ENCODE data around the gene MDH2. TPM values are rescaled to one million over a fixed set of nuclear protein-coding genes. Genes with fewer than 3 reads are reported as not detected.
"Not testable (repeated sequence)": the region's sequence is repeated elsewhere in the genome, so short reads cannot be mapped to it uniquely, and the experiment has no call there.

The MDH2 gene
- total and polyA plus RNA-seq, 4 donors = 54.6 to 276 (median 166) TPM

DNA sequence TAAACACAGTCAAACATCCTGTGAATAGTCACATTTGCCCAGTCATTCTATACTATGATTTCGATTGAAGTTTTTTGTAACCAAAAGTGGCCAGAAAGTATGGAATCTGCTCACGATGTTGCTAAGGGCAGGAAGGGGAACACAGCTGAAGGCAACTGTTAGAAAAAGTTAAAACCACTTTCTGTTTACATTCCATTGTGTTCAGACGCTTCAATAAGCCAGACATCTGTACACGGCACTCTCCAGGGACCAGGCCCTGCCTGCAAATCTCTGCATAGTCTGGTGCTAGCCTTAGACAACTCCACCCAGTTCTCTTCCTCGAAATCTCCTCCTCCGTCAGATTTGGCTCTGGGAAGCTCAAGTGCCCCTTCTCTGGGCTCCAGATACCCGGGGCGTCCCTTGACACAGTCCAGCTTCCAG, 36.5 kb upstream of the MDH2 start:
- DNase-seq (ENCODE audit: low read depth in 4 of 6, low spot score in 6 of 6) = peak in 2 of 6 donors; percentile 18 to 25
- no peaks in the 10 kb centered on the region for H3K9me3 ChIP-seq (ENCODE audit: control insufficient read depth, insufficient read depth, low read length)
- 89% methylated on average over 6 of the region's 8 CpGs for WGBS (ENCODE audit: insufficient coverage)

GRCh38 chr7:76016191-76016947, 31.5 kb upstream of the MDH2 start:
- Histone ChIP-seq H3K36me3 (ENCODE audit: control insufficient read depth, insufficient read depth, low read length) (peaks cover 17% of the 10 kb centered on the region), H3K4me1 (ENCODE audit: control insufficient read depth, insufficient read depth, low read length) (no peaks in the 10 kb centered on the region), H3K27ac (ENCODE audit: low read depth, low read length) (no peak overlapping the region), H3K4me3 (ENCODE audit: low read depth, low read length) (no peak overlapping the region), H3K27me3 (ENCODE audit: control insufficient read depth, insufficient read depth, low read length) (no peaks in the 10 kb centered on the region), H3K9me3 (ENCODE audit: control insufficient read depth, insufficient read depth, low read length) (no peaks in the 10 kb centered on the region)
- 85% methylated on average over 2 of the region's 13 CpGs for WGBS (ENCODE audit: insufficient coverage)
- DNase-seq (ENCODE audit: low read depth in 4 of 6, low spot score in 6 of 6) = no peak

More for the DNA sequence above, 36.5 kb upstream of the MDH2 start:
- Histone ChIP-seq H3K36me3 (ENCODE audit: control insufficient read depth, insufficient read depth, low read length) (peaks cover 22% of the 10 kb centered on the region), H3K27me3 (ENCODE audit: control insufficient read depth, insufficient read depth, low read length) (no peaks in the 10 kb centered on the region), H3K4me3 (ENCODE audit: low read depth, low read length) (no peak overlapping the region), H3K27ac (ENCODE audit: low read depth, low read length) (no peak overlapping the region), H3K4me1 (ENCODE audit: control insufficient read depth, insufficient read depth, low read length) (no peaks in the 10 kb centered on the region)

- not testable (repeated sequence) for H3K4me3 ChIP-seq (ENCODE audit: low read depth, low read length); H3K27ac ChIP-seq (ENCODE audit: low read depth, low read length); H3K9me3 ChIP-seq (ENCODE audit: control insufficient read depth, insufficient read depth, low read length); H3K4me1 ChIP-seq (ENCODE audit: control insufficient read depth, insufficient read depth, low read length); DNase-seq (ENCODE audit: low read depth in 4 of 6, low spot score in 6 of 6); H3K27me3 ChIP-seq (ENCODE audit: control insufficient read depth, insufficient read depth, low read length)
- WGBS (ENCODE audit: insufficient coverage) = 100% methylated on average over 2 of the region's 4 CpGs
- H3K36me3 ChIP-seq (ENCODE audit: control insufficient read depth, insufficient read depth, low read length) = peaks cover 17% of the 10 kb centered on the region
These were observed 29.4 kb upstream of the MDH2 start for GRCh38 chr7:76018520-76018919.

GRCh38 chr7:76020031-76020714, 27.7 kb upstream of the MDH2 start:
- Histone ChIP-seq H3K27me3 (ENCODE audit: control insufficient read depth, insufficient read depth, low read length) (no peaks in the 10 kb centered on the region), H3K36me3 (ENCODE audit: control insufficient read depth, insufficient read depth, low read length) (peaks cover 15% of the 10 kb centered on the region)
- WGBS (ENCODE audit: insufficient coverage) = 36% methylated on average over 5 of the region's 6 CpGs

GRCh38 chr7:76022026-76022780, 25.7 kb upstream of the MDH2 start:
- Histone ChIP-seq H3K36me3 (ENCODE audit: control insufficient read depth, insufficient read depth, low read length) (peaks cover 21% of the 10 kb centered on the region), H3K27me3 (ENCODE audit: control insufficient read depth, insufficient read depth, low read length) (no peaks in the 10 kb centered on the region), H3K9me3 (ENCODE audit: control insufficient read depth, insufficient read depth, low read length) (no peaks in the 10 kb centered on the region), H3K27ac (ENCODE audit: low read depth, low read length) (no peak overlapping the region), H3K4me1 (ENCODE audit: control insufficient read depth, insufficient read depth, low read length) (no peaks in the 10 kb centered on the region), H3K4me3 (ENCODE audit: low read depth, low read length) (no peak overlapping the region)
- DNase-seq (ENCODE audit: low read depth in 4 of 6, low spot score in 6 of 6) = no peak
- WGBS (ENCODE audit: insufficient coverage) = 96% methylated on average over 3 of the region's 7 CpGs

More at GRCh38 chr7:76020031-76020714, 27.7 kb upstream of the MDH2 start:
- peak; percentile 15 to 84 (median 40) for DNase-seq (ENCODE audit: low read depth in 4 of 6, low spot score in 6 of 6)
- no peaks in the 10 kb centered on the region for H3K9me3 ChIP-seq (ENCODE audit: control insufficient read depth, insufficient read depth, low read length)
- H3K27ac ChIP-seq (ENCODE audit: low read depth, low read length) = no peak overlapping the region
- H3K4me3 ChIP-seq (ENCODE audit: low read depth, low read length) = no peak overlapping the region
- no peaks in the 10 kb centered on the region for H3K4me1 ChIP-seq (ENCODE audit: control insufficient read depth, insufficient read depth, low read length)

DNA sequence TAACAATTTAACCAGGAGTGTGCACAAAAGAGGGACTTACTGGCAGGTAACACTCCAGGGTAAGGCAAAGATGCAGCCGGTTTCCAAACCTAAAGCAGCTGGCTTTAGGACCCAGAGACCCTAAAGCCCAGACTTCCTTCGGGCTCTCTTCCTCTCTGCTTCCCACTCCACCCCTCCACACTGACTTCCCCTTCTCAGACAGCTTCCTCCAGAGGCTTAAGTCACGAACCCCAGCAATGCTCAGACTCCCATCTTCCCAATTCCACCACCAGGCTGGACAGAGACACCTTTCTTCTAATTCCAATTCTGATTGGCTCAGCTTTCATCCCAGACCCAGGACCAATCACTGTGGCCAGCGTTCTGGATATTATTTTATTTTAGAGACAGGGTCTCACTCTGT, 24.9 kb upstream of the MDH2 start:
- peak in 2 of 6 donors; percentile 13 to 24 for DNase-seq (ENCODE audit: low read depth in 4 of 6, low spot score in 6 of 6)
- Histone ChIP-seq H3K4me3 (ENCODE audit: low read depth, low read length) (no peak overlapping the region), H3K36me3 (ENCODE audit: control insufficient read depth, insufficient read depth, low read length) (peaks cover 25% of the 10 kb centered on the region), H3K27ac (ENCODE audit: low read depth, low read length) (no peak overlapping the region), H3K9me3 (ENCODE audit: control insufficient read depth, insufficient read depth, low read length) (no peaks in the 10 kb centered on the region), H3K4me1 (ENCODE audit: control insufficient read depth, insufficient read depth, low read length) (no peaks in the 10 kb centered on the region), H3K27me3 (ENCODE audit: control insufficient read depth, insufficient read depth, low read length) (no peaks in the 10 kb centered on the region)
- WGBS (ENCODE audit: insufficient coverage) = 13% methylated on average over 3 of the region's 4 CpGs

GRCh38 chr7:76029682-76030081, 18.2 kb upstream of the MDH2 start:
- WGBS (ENCODE audit: insufficient coverage) = 92% methylated on average over 4 of the region's 7 CpGs

DNA sequence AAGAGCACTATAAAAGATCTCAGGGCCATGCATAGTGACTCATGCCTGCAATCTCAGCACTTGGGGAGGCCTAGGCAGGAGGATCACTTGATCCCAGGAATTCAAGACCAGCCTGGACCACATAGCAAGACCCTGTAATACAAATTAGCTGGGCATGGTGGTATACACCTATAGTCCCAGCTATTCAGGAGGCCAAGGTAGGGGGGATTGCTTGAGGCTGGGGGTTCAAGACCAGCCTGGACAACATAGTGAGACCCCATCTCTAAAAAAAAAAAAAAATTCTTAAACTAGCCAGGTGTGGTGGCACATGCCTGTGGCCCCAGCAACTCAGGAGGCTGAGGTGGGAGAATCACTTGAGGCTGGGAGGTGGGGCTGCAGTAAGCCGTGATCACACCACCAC, 15.9 kb upstream of the MDH2 start:
- Histone ChIP-seq H3K27me3 (ENCODE audit: control insufficient read depth, insufficient read depth, low read length) (no peaks in the 10 kb centered on the region), H3K9me3 (ENCODE audit: control insufficient read depth, insufficient read depth, low read length) (no peaks in the 10 kb centered on the region), H3K27ac (ENCODE audit: low read depth, low read length) (no peak overlapping the region), H3K4me1 (ENCODE audit: control insufficient read depth, insufficient read depth, low read length) (no peaks in the 10 kb centered on the region), H3K36me3 (ENCODE audit: control insufficient read depth, insufficient read depth, low read length) (peaks cover 14% of the 10 kb centered on the region), H3K4me3 (ENCODE audit: low read depth, low read length) (no peak overlapping the region)
- DNase-seq (ENCODE audit: low read depth in 4 of 6, low spot score in 6 of 6) = no peak
- 100% methylated on average over 1 of the region's 1 CpG for WGBS (ENCODE audit: insufficient coverage)

More at GRCh38 chr7:76029682-76030081, 18.2 kb upstream of the MDH2 start:
- H3K36me3 ChIP-seq (ENCODE audit: control insufficient read depth, insufficient read depth, low read length) = peaks cover 18% of the 10 kb centered on the region
- not testable (repeated sequence) for H3K4me3 ChIP-seq (ENCODE audit: low read depth, low read length); H3K9me3 ChIP-seq (ENCODE audit: control insufficient read depth, insufficient read depth, low read length); H3K27me3 ChIP-seq (ENCODE audit: control insufficient read depth, insufficient read depth, low read length); H3K4me1 ChIP-seq (ENCODE audit: control insufficient read depth, insufficient read depth, low read length); H3K27ac ChIP-seq (ENCODE audit: low read depth, low read length); DNase-seq (ENCODE audit: low read depth in 4 of 6, low spot score in 6 of 6)

GRCh38 chr7:76037310-76037709, 10.6 kb upstream of the MDH2 start:
- no peak overlapping the region for H3K4me3 ChIP-seq (ENCODE audit: low read depth, low read length)
- no peaks in the 10 kb centered on the region for H3K4me1 ChIP-seq (ENCODE audit: control insufficient read depth, insufficient read depth, low read length)
- H3K36me3 ChIP-seq (ENCODE audit: control insufficient read depth, insufficient read depth, low read length) = peaks cover 2% of the 10 kb centered on the region
- H3K9me3 ChIP-seq (ENCODE audit: control insufficient read depth, insufficient read depth, low read length) = no peaks in the 10 kb centered on the region
- no peaks in the 10 kb centered on the region for H3K27me3 ChIP-seq (ENCODE audit: control insufficient read depth, insufficient read depth, low read length)
- WGBS (ENCODE audit: insufficient coverage) = 92% methylated on average over 3 of the region's 5 CpGs
- H3K27ac ChIP-seq (ENCODE audit: low read depth, low read length) = no peak overlapping the region
- DNase-seq (ENCODE audit: low read depth in 4 of 6, low spot score in 6 of 6) = no peak

Measured in spinal cord (tissue), 10 donors.